ENCODE results near the gene ROR2.

DNA sequence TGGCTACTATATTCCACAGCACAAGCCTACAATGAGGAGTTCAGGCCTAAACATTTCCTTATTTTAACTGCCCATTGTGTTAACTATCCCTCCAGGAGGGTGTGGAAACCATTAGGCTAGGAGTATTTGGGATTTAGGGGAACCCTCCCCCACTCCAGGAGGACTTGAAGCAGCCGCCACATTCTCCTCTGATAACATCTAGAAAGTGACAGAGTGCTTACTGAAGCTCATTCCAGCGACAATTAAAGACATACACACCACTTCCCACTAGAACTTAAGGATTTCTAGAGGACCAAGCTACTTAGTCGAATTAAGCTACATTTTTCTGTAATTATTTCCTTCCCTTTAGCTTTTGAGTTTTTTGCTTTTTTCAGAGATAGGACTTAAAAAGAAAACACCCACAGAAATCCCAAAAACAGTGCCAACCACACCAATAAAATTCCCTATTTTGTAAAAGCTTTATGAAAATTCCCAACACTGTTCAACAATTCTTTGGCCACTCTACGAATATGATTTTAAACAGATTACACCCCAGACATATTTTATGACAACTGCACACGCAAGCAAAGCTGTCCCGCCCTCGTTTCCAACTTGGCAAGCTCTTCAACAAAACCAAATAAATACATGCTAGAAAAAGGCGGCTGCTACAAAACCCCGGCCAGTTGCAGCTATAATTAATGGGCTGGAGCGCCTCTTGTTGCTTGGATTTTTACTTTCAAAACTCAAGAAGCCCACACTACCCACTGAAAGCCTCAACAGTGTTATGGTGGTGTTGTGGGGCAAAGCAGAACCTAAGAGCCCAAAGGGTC, 4.5 kb downstream of the ROR2 start:
- TF ChIP-seq CREB1 (IDR thresholded peaks at IDR 0.05), result no peak
- no peak for TF ChIP-seq BCL11A (IDR thresholded peaks at IDR 0.05; ENCODE audit: low read depth in 2 of 2, low read length in 2 of 2)
- TF ChIP-seq JUND (IDR thresholded peaks at IDR 0.05; ENCODE audit: low read length), result no peak
- TF ChIP-seq, protein P1, sequence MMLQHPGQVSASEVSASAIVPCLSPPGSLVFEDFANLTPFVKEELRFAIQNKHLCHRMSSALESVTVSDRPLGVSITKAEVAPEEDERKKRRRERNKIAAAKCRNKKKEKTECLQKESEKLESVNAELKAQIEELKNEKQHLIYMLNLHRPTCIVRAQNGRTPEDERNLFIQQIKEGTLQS (IDR thresholded peaks at IDR 0.05; ENCODE audit: insufficient read depth, low read depth, low read length), result no peak
- TF ChIP-seq, protein P2, sequence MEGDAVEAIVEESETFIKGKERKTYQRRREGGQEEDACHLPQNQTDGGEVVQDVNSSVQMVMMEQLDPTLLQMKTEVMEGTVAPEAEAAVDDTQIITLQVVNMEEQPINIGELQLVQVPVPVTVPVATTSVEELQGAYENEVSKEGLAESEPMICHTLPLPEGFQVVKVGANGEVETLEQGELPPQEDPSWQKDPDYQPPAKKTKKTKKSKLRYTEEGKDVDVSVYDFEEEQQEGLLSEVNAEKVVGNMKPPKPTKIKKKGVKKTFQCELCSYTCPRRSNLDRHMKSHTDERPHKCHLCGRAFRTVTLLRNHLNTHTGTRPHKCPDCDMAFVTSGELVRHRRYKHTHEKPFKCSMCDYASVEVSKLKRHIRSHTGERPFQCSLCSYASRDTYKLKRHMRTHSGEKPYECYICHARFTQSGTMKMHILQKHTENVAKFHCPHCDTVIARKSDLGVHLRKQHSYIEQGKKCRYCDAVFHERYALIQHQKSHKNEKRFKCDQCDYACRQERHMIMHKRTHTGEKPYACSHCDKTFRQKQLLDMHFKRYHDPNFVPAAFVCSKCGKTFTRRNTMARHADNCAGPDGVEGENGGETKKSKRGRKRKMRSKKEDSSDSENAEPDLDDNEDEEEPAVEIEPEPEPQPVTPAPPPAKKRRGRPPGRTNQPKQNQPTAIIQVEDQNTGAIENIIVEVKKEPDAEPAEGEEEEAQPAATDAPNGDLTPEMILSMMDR (IDR thresholded peaks at IDR 0.05; ENCODE audit: control extremely low read depth in 1 of 3, insufficient read depth in 1 of 3, low read depth in 1 of 3, low read length in 3 of 3), result no peak
- TF ChIP-seq FOSL1 (IDR thresholded peaks at IDR 0.05; ENCODE audit: insufficient read depth, low read depth, low read length), result no peak
- TF ChIP-seq EZH2 (IDR thresholded peaks at IDR 0.05; ENCODE audit: low read depth, low read length, severe bottlenecking), result no peak

Measured in H1 (cell line).